HG02981 (cell line): ENCODE results near the gene KRTCAP2.

ENCODE experiments used
- ATAC-seq: cut with Tn5 transposase; IDR thresholded peaks from one replicate; pipeline ENCODE4 v1.9.1; 2021; ENCODE audit warnings: mild to moderate bottlenecking, moderate library complexity; ENCODE audit not compliant: unreplicated experiment

Gene KRTCAP2

DNA sequence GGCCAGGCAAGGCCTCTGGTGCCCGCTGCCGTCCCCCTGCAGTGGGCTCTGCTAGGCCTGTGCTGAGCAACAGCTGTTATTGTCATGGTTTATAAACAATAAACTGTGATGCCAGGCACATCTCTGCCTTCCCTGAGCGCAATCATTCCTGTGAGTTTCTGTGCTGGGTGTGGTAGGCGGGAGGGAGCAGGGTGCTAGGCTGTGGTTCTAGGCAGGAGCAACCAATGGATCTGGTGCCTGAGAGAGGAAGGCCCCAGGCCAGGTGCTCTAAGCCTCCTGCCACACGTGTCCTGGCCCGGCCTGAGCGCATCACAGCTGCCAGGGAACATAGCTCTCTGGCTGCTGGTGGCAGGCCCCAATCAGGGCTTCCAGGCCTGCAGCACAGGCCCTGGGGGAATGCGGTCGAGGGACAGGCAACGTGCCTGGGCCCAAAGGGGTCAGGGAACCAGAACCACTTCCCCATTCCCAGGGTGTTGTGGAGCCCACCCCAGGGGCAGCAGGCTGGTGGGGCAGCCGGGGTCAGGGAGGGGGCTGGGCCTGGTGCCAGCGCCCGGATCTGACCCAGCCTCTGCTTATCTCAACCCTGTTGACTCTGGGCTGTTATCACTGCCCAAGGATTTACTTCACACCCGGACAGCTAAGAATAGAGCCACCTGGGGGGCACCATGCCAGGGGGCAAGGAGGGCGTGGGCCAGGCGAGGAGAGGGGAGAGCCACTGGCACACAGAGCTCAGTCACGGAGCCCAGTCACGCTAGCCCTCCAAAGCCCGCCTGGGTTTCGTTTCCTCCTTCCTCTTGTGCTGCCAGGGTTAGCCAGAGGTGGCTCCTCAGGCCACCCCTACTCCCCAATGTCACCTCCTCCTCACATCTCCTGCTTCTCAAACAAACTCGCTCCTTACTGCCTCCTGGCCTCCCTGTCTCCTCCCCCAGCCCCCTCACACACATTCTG, 12.0 kb upstream of the KRTCAP2 start:
- ATAC-seq: peak; percentile 77

DNA sequence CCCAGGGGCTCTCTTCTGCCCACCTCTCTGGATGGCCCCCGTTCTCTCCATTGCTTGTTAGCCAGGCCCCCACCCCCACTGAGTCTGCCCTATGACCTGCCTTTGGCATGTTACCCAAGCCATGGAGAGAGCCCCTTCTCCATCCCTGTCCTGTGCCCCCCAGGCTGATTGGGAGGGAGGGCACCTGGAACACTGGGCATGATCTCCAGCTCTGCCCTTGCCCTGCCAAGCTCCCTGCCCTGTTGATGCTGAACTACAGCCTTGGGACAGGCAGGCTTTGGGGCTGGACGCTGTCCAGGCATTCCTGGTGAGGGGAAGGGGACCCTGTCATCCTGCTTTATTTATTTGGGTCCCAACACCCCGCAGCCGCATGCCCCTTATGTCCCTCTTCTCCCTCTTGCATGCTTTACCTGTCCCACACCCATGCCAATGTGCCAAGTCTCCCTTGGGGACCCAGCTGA, 11.3 kb upstream of the KRTCAP2 start:
- ATAC-seq: no peak

DNA sequence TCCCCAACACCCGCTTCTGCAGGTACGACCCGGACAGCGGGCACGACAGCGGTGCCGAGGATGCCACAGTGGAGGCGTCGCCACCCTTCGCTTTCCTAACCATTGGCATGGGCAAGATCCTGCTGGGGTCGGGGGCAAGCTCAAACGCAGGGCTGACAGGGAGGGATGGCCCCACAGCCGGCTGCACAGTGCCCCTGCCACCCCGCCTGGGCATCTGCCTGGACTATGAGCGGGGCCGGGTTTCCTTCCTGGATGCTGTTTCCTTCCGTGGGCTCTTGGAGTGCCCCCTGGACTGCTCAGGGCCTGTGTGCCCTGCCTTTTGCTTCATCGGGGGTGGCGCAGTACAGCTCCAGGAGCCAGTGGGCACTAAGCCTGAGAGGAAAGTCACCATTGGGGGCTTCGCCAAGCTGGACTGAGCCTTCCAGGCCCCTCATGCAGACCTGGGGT, 10.7 kb upstream of the KRTCAP2 start:
- no peak for ATAC-seq

DNA sequence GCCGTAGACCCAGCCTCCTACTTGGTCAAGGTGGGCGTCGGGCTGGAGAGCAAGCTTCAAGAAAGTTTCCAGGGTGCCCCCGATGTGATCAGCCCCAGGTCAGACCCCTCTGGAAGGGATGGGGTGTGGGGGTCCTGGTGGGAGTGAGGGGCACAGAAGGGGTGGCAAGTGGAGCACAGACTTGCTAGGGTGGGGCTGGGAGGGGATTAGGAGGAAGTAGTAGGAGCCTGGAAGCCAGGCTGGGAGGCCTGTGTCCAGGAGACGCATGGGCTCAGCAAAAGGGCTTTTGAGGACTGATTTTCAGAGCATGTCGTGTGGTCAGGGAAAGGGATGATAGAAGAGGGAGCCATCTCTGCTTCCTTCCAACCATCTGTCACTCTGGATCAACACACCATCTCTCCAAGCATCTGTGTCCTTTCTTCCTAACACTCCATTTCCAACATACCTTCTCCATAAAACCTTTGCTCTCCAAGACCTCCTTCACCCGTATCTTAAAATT, 9.0 kb upstream of the KRTCAP2 start:
- ATAC-seq: no peak

DNA sequence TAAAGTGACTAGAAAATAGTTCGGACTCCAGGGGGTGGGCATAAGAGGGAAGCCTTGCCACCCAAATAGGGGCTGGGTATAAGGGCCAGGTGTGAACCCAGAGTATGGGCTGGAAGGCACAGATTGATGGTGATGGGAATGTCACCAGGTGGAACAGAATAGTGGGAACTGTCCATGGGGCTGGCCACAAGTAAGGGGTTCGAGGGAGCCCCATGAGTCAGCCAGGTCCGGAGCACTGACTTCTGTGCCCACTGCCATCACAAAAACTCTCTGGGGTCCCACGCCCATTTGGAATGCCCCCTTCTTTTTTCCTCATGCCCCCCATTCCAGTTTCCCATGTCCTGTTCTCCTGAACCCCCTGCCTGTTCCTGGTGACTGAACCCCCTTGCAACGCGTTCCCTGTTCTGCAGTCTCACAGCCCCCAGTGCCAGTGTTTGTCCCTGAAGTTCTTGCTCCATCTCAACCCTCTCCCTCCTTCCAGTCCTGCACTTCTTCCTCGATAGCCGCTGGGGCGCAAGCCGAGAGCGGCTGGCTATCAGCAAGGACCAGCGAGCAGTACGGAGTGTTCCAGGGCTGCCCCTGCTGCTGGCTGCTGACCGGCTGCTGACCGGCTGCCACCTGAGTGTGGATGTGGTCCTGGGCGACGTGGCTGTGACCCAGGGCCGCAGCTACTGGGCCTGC, 8.4 kb upstream of the KRTCAP2 start:
- ATAC-seq: no peak

DNA sequence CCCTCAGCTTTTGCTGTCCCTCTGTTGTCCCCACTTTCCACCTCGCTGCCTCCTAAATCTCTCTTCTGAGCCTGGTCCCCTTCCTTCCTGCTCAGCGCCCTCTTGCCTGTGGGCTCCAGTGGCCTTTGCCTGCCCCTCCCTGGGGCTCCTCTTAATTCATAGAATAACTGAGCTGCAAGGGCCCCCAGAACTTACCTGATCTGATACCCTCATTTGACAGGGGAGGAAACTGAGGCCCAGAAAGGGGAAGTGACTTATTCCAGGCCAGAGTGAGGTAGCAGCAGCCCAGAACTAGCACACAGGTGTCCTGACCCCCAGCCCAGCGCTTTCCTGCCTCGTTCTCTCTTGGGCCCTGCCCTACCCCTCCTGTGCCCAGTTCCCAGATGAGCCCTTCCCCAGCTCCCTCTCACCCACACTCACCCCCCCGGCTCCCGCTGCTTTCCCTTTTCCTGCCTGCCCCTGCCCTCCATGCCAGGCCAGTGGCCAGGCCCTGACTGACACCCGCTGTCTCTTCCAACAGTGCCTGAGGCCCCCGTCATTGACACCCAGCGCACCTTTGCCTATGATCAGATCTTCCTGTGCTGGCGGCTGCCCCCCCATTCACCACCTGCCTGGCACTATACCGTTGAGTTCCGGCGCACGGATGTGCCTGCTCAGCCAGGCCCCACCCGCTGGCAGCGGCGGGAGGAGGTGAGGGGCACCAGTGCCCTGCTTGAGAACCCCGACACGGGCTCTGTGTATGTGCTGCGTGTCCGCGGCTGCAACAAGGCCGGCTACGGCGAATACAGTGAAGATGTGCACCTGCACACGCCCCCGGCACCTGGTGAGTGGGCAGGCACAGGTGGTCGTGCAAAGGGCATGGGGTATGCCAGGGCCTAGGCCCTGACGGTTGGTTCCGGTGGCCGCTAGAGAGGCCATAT, 6.3 kb upstream of the KRTCAP2 start:
- ATAC-seq: no peak

DNA sequence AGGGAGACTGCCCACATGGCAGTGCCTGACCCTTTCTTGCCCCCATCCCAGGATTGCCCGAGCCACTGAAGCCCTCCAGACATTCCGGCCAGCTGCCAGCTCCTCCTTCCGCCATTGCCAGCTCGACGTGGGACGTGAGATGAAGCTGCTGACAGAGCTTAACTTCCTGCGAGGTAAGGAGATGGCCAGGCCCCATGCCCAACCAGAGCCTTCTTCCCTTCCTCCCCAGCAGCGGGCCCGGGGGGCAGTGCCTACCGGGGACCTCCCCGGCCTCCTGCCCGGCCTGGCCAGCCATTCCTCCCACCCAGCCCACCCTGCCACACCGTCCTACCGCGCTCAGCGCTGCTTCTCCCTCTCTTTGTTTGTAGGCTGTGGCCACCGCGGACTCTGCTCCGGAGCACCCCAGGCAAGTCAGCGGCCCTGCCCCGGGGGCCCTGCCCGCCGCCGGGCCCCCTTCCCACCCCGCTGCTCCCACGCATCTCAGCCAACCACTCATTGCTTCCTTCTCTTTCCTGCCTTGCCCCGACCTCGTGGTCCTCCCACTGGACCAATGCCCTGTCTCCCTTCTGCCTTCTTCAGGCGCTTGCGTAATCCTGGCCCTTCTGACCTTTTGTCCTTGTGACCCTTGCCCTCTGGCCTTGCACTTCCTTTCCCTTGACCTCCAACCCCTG, 5.5 kb upstream of the KRTCAP2 start:
- no peak for ATAC-seq

DNA sequence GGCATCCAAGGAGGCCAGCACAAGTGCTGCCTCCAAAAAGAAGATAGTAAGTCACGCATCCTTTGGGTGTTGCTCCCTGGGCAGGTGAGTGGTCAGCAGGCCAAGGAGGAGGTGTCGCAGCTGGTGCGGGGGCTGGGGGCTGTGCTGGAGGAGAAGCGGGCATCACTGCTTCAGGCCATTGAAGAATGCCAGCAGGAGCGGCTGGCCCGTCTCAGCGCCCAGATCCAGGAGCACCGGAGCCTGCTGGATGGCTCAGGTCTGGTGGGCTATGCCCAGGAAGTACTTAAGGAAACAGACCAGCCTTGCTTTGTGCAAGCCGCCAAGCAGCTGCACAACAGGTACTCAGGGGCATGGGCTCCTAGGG, 4.8 kb upstream of the KRTCAP2 start:
- no peak for ATAC-seq

DNA sequence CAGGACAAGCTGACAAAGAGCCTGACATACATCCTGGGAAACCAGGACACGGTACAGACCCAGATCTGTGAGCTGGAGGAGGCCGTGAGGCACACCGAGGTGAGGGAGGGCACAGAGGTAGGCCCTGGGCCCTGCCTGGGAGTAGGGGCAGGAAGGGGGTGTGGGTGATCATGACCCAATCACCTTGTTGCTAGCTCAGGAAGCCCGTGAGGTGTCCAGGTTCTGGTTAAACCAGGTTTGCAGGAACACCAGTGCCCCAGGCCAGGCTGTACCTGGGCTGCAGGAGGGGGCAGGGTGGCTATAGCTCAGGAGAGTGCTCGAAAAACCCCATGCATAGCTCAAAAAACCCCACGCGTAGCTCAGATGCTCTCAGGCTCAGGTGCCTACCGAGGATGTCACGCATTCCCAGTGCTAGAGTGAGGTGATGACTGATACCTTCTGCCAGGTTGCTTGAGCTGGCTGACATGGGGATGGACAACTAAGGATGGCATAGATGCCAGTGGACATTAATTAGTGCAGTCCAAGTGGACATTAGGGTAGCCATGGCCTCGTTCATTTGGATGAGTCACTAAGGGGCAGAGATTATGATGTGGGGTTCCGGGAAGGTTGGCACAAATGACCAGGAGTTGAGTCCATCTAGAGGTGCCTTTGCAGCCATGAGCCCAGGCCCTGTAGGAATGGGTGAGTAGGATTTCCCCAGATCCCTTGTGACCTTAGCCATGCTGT, 4.3 kb upstream of the KRTCAP2 start:
- ATAC-seq: no peak

DNA sequence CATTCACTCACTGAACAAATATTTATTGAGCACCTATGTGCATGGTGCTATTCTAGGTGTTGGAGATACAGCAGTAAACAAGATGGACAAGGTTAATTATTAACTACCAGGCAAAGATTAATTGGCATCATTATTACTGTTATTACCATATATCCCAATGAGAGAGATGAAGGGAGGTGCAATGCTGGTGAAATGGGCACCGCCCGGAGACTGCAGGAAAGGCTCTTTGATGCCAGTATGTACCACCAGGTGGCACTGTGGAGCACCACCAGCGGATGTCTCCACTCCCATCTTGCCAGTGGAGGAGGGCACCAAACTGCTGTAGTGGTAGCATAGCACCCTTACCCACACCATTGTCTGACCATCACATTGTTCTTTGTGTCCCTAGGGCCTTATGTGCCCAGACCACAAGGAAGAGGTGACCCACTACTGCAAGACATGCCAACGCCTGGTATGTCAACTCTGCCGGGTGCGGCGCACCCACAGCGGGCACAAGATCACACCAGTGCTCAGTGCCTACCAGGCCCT, 3.5 kb upstream of the KRTCAP2 start:
- no peak for ATAC-seq

DNA sequence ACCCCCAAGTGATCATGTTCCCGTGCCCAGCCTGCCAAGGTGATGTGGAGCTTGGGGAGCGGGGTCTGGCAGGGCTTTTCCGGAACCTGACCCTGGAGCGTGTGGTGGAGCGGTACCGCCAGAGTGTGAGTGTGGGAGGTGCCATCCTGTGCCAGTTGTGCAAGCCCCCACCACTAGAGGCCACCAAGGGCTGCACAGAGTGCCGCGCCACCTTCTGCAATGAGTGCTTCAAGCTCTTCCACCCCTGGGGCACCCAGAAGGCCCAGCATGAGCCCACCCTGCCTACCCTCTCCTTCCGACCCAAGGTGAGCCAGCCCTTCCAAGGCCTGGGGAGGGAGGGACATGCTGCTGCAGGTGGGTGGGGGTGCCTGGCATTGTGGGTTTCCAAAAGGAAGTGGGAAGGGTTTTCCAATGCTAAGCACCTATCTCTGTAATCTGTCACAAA, 2.8 kb upstream of the KRTCAP2 start:
- no peak for ATAC-seq

DNA sequence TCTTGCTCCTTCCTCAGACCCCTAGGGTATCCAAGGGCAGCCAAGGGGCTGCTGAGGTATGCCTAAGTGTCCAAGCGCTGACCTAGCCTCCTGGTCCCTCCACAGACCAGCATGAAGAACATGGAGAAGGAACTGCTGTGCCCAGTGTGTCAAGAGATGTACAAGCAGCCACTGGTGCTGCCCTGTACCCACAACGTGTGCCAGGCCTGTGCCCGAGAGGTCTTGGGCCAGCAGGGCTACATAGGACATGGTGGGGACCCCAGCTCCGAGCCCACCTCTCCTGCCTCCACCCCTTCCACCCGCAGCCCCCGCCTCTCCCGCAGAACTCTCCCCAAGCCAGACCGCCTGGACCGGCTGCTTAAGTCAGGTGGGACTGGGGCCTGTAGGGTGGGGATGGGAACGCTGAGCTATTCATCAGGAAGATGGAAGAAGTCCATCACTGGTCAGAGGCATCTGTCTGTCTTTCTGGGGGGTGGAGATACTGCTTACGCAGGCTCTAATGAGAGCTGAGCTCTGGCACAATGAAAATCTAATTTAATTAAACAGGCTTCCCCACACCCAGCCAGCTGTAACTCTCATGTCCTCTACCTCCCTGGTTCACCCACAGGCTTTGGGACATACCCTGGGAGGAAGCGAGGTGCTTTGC, 2.3 kb upstream of the KRTCAP2 start:
- ATAC-seq: no peak

DNA sequence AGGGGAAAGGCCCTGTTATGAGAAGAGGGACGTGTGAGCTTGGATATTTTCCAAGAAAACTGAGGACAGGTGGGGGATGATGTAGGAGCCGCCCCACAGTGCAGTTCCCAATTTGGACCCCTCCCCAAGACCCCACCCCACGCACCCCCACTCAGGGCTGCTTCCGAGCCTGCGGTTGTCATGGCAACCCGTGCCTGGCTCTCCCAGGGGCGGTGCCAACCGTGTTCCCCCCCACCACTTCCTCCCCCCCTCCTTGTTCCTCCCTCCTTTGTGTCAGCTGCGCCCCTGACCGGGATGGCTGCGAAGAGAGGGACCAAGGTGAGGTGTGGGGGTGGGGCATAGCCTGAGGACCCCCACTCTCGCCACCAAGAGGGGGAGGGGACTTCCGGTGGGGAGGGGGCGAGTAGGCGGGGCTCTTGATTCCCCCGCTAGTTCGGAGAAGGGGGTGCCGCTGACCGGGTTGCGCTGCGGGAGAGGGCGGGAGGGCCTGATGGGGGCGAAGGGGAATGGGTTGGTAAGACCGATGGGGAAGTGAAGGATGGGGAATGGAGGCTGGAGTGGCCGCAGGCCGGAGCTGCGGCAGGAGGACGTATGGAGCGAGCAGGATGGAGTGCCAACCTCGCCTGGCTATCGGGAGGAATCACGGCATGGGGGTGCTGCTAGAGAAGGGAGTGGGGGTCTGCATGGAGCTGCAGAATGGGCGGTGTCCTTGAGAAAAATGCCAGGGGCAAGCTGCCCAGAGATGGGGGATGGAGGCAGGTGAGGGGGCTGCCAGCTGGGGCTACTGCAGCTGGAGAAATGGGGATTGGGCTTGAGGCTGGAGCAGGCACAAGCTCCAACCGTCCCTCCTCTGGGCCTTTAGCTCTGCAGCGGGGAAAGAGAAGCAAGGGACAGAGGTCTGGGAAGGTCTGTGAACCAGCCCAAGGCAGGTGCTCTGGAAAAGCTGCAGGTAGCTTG, 1.5 kb upstream of the KRTCAP2 start:
- ATAC-seq: no peak

DNA sequence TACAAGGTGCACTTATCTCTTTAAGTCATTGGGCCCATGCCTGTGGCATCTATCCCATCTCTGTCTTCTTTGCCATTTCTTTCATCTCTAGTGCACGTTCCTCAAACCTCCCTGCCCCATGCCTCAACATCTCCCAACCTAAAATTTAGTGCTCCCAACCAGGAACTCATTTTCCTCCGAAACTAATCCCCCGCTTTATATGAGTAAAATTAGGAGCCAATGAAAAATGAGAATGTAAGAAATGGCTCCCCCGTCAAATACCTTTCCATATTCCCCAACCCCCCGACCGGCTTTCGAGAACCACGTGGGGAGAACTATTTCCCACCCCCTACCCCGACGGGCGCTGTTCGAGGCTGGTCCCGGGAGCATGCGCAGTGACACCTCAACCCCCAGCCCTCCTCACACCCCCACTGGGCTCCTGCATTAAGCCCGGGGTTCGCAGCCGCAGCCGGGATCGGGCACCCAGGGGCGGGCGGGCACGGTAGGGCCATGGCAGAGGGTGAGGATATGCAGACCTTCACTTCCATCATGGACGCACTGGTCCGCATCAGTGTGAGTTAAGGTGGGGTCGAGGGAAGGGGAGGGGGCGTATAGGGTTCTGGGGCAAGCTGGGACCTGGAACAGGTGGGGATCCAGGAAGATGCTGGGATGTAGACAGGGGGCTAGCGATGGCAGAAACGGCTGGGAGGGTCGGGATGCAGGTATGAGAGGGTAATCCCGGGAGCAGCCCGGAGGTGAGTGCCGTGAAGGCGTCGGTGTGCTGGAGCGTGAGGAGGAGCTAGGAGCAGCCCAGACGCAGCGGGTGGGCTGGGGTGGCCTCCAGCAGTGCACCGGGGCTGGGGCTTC, 597 bp upstream of the KRTCAP2 start, which contains the start of gene TRIM46:
Gene TRIM46, plus strand, starts transcription at position 372 of the 846 bp plus-strand sequence. Its CDS starts 118 bp downstream, at position 490.
- ATAC-seq: no peak

DNA sequence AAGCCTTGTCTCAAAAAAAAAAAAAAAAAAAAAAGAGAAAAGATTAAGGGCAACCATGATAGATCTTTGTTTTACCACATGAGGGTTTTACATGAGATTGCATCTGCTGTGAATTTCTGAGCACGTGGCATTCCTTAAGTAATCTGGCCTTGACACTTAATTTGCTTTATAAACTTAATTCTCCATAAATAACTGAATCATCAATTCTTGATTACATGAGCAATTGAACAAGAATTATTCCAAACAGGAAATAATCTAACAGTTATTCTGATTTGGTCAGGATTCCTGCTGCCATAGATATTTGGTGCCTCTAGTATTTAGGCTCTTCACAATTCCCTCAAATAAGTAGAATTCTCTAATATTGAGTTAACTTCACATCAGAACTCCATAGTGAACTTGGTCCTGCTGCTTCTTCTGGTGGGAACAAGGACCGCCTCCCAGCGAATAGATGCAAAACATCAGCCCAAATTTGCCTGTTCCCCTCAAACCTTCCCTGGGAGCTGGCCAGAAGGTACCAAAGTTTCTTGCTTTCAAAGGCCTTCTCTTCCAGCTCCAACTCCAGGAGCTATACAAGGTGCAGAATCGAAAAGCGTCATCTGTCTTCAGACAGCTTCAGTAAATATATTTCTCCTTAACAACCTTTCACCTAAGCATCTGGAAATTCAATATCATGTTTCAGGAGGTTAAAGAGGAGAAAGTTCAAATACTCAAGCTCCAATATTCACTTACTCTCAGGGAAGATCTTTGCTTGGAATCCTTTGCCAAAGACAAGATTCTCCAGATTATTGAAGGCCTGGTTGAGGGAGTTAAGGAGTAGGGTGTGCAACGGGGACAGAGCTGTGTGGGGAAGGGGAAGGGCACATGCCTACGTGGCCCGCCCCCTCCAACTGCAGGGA, 1.0 kb downstream of the KRTCAP2 start:
- no peak for ATAC-seq

DNA sequence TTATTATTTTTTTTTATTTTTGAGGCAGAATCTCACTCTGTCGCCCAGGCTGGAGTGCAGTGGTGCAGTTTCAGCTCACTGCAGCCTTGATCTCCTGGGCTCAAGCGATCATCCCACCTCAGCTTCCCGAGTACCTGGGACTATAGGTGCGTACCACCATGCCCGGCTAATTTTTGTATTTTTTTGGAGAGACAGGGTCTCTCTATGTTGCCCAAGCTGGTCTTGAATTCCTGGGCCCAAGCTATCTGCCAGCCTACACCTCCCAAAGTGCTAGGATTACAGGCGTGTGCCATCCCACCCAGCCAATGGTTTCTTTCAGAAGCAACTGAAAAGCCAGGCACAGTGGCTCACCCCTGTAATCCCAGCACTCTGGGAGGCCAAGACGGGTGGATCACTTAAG, 2.3 kb downstream of the KRTCAP2 start:
- ATAC-seq: no peak
